ENCODE measurements around the gene SYNE1. TPM values are rescaled to one million over a fixed set of nuclear protein-coding genes. Genes with fewer than 3 reads are reported as not detected.

SYNE1 gene
- total and polyA plus RNA-seq, 10 of the 15 experiments (the other 5 are each of a cell fraction or from before 2014, with no cell fraction given) = 2.3 to 28.7 (median 14.1) TPM

DNA sequence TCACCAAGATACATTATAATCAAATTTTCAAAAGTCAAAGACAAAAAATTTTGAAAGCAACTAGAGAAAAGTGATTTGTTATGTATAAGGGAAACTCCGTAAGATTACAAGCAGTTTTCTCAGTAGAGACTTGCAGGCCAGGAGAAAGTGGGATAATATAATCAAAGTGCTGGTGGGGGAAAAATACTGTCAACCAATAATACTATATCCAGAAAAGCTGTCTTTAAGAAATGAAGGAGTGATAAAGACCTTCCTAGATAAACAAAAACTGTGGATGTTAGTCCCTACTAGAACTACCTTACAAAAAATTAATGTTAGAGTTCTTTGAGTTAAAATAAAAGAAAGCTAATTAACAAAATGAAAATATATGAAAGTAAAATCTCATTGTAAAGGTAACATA lies 79.7 kb downstream of the SYNE1 start:
- in situ Hi-C loops (cut with MboI) = no loop called here
- WGBS (ENCODE audit: insufficient coverage, insufficient replicate concordance, low lambda C conversion rate, missing lambda C conversion rate) = 48% methylated on average over 1 of the region's 1 CpG
- intact Hi-C loops (cut with micrococcal nuclease; ENCODE audit: unreplicated experiment) = loop anchor here (10.0 kb wide), 1 partner anchor 467 kb away; no protein-coding TSS in a partner anchor

More for the DNA sequence above, 79.7 kb downstream of the SYNE1 start:
- Histone ChIP-seq H2AFZ (ENCODE audit: control insufficient read depth, low read depth, low read length) (no peak overlapping the region), H3K27ac (ENCODE audit: control insufficient read depth, insufficient read depth) (no peak overlapping the region), H3K27me3 (replicated peaks in 1 of 2; ENCODE audit: control insufficient read depth in 2 of 2, insufficient read depth in 2 of 2, low read length in 1 of 2) (no peaks in the 10 kb centered on the region), H3K79me2 (ENCODE audit: control insufficient read depth, insufficient read depth, low read length) (no peaks in the 10 kb centered on the region), H3K4me3 (no peak overlapping the region), H3K4me2 (ENCODE audit: control insufficient read depth, insufficient read depth) (no peak overlapping the region), H4K20me1 (ENCODE audit: control insufficient read depth, insufficient read depth) (no peaks in the 10 kb centered on the region), H3K9me3 (replicated peaks; ENCODE audit: control insufficient read depth, insufficient read depth, low read length) (no peaks in the 10 kb centered on the region; the same call in 2 of the 3 replicates), H3K36me3 (ENCODE audit: control insufficient read depth in 2 of 2, insufficient read depth in 2 of 2, low read length in 1 of 2) (no peaks in the 10 kb centered on the region), H3K4me1 (ENCODE audit: control insufficient read depth, insufficient read depth, low read length) (no peaks in the 10 kb centered on the region), H3K9ac (ENCODE audit: control insufficient read depth, insufficient read depth, low read length) (no peak overlapping the region)
- TF ChIP-seq CEBPB (IDR thresholded peaks at IDR 0.05; ENCODE audit: borderline replicate concordance in 1 of 2, low read depth in 2 of 2, low read length in 2 of 2) (no peak), STAT1 (conservative IDR thresholded peaks at IDR 0.05) (no peak), MEF2B (IDR thresholded peaks at IDR 0.05; ENCODE audit: partially characterized antibody, poor library complexity, severe bottlenecking) (no peak), CBX5 (IDR thresholded peaks at IDR 0.05; ENCODE audit: low read depth) (no peak), TCF7 (IDR thresholded peaks at IDR 0.05; ENCODE audit: borderline replicate concordance) (no peak), ZNF207 (IDR thresholded peaks at IDR 0.05; ENCODE audit: borderline replicate concordance) (no peak), ETV6 (conservative IDR thresholded peaks at IDR 0.05 in 1 of 2, IDR thresholded peaks at IDR 0.05 in 1 of 2; ENCODE audit: borderline replicate concordance in 1 of 2, low read depth in 1 of 2) (no peak), GABPA (IDR thresholded peaks at IDR 0.05; ENCODE audit: low read depth) (no peak), BACH1 (IDR thresholded peaks at IDR 0.05; ENCODE audit: borderline replicate concordance) (no peak), RAD51 (IDR thresholded peaks at IDR 0.05) (no peak)
- TF ChIP-seq, protein P1, sequence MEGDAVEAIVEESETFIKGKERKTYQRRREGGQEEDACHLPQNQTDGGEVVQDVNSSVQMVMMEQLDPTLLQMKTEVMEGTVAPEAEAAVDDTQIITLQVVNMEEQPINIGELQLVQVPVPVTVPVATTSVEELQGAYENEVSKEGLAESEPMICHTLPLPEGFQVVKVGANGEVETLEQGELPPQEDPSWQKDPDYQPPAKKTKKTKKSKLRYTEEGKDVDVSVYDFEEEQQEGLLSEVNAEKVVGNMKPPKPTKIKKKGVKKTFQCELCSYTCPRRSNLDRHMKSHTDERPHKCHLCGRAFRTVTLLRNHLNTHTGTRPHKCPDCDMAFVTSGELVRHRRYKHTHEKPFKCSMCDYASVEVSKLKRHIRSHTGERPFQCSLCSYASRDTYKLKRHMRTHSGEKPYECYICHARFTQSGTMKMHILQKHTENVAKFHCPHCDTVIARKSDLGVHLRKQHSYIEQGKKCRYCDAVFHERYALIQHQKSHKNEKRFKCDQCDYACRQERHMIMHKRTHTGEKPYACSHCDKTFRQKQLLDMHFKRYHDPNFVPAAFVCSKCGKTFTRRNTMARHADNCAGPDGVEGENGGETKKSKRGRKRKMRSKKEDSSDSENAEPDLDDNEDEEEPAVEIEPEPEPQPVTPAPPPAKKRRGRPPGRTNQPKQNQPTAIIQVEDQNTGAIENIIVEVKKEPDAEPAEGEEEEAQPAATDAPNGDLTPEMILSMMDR (IDR thresholded peaks at IDR 0.05 in 2 of 3, conservative IDR thresholded peaks at IDR 0.05 in 1 of 3; ENCODE audit: control insufficient read depth in 2 of 3, extremely low read depth in 1 of 3, insufficient read depth in 1 of 3, low read depth in 3 of 3, low read length in 3 of 3) = no peak
- TF ChIP-seq, protein P2, sequence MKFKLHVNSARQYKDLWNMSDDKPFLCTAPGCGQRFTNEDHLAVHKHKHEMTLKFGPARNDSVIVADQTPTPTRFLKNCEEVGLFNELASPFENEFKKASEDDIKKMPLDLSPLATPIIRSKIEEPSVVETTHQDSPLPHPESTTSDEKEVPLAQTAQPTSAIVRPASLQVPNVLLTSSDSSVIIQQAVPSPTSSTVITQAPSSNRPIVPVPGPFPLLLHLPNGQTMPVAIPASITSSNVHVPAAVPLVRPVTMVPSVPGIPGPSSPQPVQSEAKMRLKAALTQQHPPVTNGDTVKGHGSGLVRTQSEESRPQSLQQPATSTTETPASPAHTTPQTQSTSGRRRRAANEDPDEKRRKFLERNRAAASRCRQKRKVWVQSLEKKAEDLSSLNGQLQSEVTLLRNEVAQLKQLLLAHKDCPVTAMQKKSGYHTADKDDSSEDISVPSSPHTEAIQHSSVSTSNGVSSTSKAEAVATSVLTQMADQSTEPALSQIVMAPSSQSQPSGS (IDR thresholded peaks at IDR 0.05; ENCODE audit: low read length) = no peak
- TF ChIP-seq, protein P3, sequence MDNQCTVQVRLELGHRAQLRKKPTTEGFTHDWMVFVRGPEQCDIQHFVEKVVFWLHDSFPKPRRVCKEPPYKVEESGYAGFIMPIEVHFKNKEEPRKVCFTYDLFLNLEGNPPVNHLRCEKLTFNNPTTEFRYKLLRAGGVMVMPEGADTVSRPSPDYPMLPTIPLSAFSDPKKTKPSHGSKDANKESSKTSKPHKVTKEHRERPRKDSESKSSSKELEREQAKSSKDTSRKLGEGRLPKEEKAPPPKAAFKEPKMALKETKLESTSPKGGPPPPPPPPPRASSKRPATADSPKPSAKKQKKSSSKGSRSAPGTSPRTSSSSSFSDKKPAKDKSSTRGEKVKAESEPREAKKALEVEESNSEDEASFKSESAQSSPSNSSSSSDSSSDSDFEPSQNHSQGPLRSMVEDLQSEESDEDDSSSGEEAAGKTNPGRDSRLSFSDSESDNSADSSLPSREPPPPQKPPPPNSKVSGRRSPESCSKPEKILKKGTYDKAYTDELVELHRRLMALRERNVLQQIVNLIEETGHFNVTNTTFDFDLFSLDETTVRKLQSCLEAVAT (IDR thresholded peaks at IDR 0.05) = no peak
- ChIA-PET SMC1A (ENCODE audit: uncharacterized antibody, unreplicated experiment) (interaction anchor here (0.7 to 1.7 kb wide), 3 partner anchors 21 to 122 kb away, joined by 3 to 6 read pairs (median 4); no protein-coding TSS in a partner anchor), RAD21 (ENCODE audit: unreplicated experiment) (interaction anchor here (0.9 to 1.2 kb wide), 2 partner anchors 84 to 391 kb away, joined by 3 read pairs; no protein-coding TSS in a partner anchor), POLR2A (no interaction called here), CTCF (interaction anchor here (0.8 to 1.4 kb wide), 3 partner anchors 18 to 393 kb away, joined by 3 to 5 read pairs (median 4); no protein-coding TSS in a partner anchor)
- DNase-seq (ENCODE audit: low read depth, low spot score) (no peak), FAIRE-seq (no peak), ATAC-seq (no peak)
- BruUV-seq (replicated peaks) = no TSS peak
